Measurements from ENCODE around the gene POLG.

POLG gene

GRCh38 chr15:89356634-89357298 is 22.1 kb upstream of the POLG start:
- no peak for DNase-seq (ENCODE audit: low read depth)

GRCh38 chr15:89353991-89354390 is 19.4 kb upstream of the POLG start:
- no peak for DNase-seq (ENCODE audit: low read depth)

- no peak for DNase-seq (ENCODE audit: low read depth)
Observed at GRCh38 chr15:89352476-89352875, 17.9 kb upstream of the POLG start.

GRCh38 chr15:89349206-89349558 is 14.6 kb upstream of the POLG start:
- no peak for DNase-seq (ENCODE audit: low read depth)

- DNase-seq (ENCODE audit: low read depth): no peak
Observed at GRCh38 chr15:89346516-89347231, 12.1 kb upstream of the POLG start.

- no peak for DNase-seq (ENCODE audit: low read depth)
Observed at GRCh38 chr15:89345248-89345647, 10.6 kb upstream of the POLG start.

- no peak for DNase-seq (ENCODE audit: low read depth)
Observed at GRCh38 chr15:89342840-89343239, 8.2 kb upstream of the POLG start.

- DNase-seq (ENCODE audit: low read depth): no peak
Observed at GRCh38 chr15:89341316-89342005, 6.8 kb upstream of the POLG start.

- DNase-seq (ENCODE audit: low read depth): no peak
Observed at GRCh38 chr15:89340573-89340972, 5.9 kb upstream of the POLG start.

- no peak for DNase-seq (ENCODE audit: low read depth)
Observed at GRCh38 chr15:89338036-89338435, 3.4 kb upstream of the POLG start.

GRCh38 chr15:89335298-89336041 is 846 bp upstream of the POLG start:
- DNase-seq (ENCODE audit: low read depth): no peak

- no peak for DNase-seq (ENCODE audit: low read depth)
Observed at GRCh38 chr15:89333959-89334509, 590 bp downstream of the POLG start.

GRCh38 chr15:89333011-89333860 is 1.4 kb downstream of the POLG start:
- no peak for DNase-seq (ENCODE audit: low read depth)

GRCh38 chr15:89332446-89332845 is 2.2 kb downstream of the POLG start:
- no peak for DNase-seq (ENCODE audit: low read depth)

GRCh38 chr15:89330881-89331595 is 3.6 kb downstream of the POLG start:
- no peak for DNase-seq (ENCODE audit: low read depth)

- no peak for DNase-seq (ENCODE audit: low read depth)
Observed at GRCh38 chr15:89330119-89330518, 4.5 kb downstream of the POLG start.

GRCh38 chr15:89329329-89330084 is 5.1 kb downstream of the POLG start:
- DNase-seq (ENCODE audit: low read depth): no peak

GRCh38 chr15:89328398-89329254 is 6.0 kb downstream of the POLG start:
- no peak for DNase-seq (ENCODE audit: low read depth)

GRCh38 chr15:89327113-89327512 is 7.5 kb downstream of the POLG start:
- no peak for DNase-seq (ENCODE audit: low read depth)
